HFFc6 (cell line): Measurements from ENCODE around the gene SPANXB1. TPM values are rescaled to one million over a fixed set of nuclear protein-coding genes. Genes with fewer than 3 reads are reported as not detected.
"Not testable (repeated sequence)": the region's sequence is repeated elsewhere in the genome, so short reads cannot be mapped to it uniquely, and the experiment has no call there.

Source experiments
- DNase-seq: peaks from one replicate; pipeline ENCODE4 v3.0.0-alpha.2; 2018
- H3K27ac Mint-ChIP-seq: 2 replicates; pipeline ENCODE4 v1.8.0; 2020; ENCODE audit warnings: mild to moderate bottlenecking, mixed read lengths
- H3K27me3 Mint-ChIP-seq: 2 replicates; pipeline ENCODE4 v1.8.0; 2021; ENCODE audit warnings: mild to moderate bottlenecking, moderate library complexity, mixed read lengths; ENCODE audit not compliant: insufficient read depth
- H3K36me3 Mint-ChIP-seq: 2 replicates; pipeline ENCODE4 v1.8.0; 2021; ENCODE audit warnings: low read depth, mixed read lengths
- H3K4me1 Mint-ChIP-seq: 2 replicates; pipeline ENCODE4 v1.8.0; 2020; ENCODE audit warnings: low read depth, mixed read lengths
- H3K4me3 Mint-ChIP-seq: 2 replicates; pipeline ENCODE4 v1.8.0; 2020; ENCODE audit warnings: mild to moderate bottlenecking, moderate library complexity, mixed read lengths
- H3K9me3 Mint-ChIP-seq: 2 replicates; pipeline ENCODE4 v1.8.0; 2020; ENCODE audit warnings: mild to moderate bottlenecking, mixed read lengths
- total RNA-seq, 6 experiments: library from RNA; stranded (reverse); fragmentation: NEBNext Ultra II Directional; extraction: Animal tissue kit (Norgen Biotek cat#: 25700); gene quantifications; 2 replicates in 1 of 6; 3 replicates in 5 of 6; pipeline ENCODE4 v1.2.3, GENCODE V29; 2021

The SPANXB1 gene
- total RNA-seq, 6 experiments from 2014 or later = 4.4 to 10.7 (median 7.2) TPM; not detected in 2

- not testable (repeated sequence) for H3K27me3 Mint-ChIP-seq, H3K4me3 Mint-ChIP-seq, H3K36me3 Mint-ChIP-seq, H3K9me3 Mint-ChIP-seq, H3K4me1 Mint-ChIP-seq, H3K27ac Mint-ChIP-seq
- DNase-seq = peak; percentile 0
These were observed 49.7 kb downstream of the SPANXB1 start for GRCh38 chrX:141052098-141052497.

Other genes starting within 250 kb of the SPANXB1 start
- 10 to 100 TPM; 13.1 to 94.8 (median 17.2) TPM for gene LDOC1, start 174.5 kb downstream of the SPANXB1 start, total RNA-seq
- gene SPANXC, start 239.9 kb downstream of the SPANXB1 start, total RNA-seq = 100 to 1,000 TPM in 3 of 6 experiments, 10 to 100 TPM in 1, 1 to 10 TPM in 1, not detected in 1; 1.2 to 317 (median 118) TPM